HG03280 (cell line): ENCODE results near the gene ENOX2.

Source experiments
- ATAC-seq: cut with Tn5 transposase; IDR thresholded peaks from one replicate; pipeline ENCODE4 v1.9.1; 2021; ENCODE audit warnings: mild to moderate bottlenecking, moderate library complexity; ENCODE audit not compliant: unreplicated experiment

The ENOX2 gene

DNA sequence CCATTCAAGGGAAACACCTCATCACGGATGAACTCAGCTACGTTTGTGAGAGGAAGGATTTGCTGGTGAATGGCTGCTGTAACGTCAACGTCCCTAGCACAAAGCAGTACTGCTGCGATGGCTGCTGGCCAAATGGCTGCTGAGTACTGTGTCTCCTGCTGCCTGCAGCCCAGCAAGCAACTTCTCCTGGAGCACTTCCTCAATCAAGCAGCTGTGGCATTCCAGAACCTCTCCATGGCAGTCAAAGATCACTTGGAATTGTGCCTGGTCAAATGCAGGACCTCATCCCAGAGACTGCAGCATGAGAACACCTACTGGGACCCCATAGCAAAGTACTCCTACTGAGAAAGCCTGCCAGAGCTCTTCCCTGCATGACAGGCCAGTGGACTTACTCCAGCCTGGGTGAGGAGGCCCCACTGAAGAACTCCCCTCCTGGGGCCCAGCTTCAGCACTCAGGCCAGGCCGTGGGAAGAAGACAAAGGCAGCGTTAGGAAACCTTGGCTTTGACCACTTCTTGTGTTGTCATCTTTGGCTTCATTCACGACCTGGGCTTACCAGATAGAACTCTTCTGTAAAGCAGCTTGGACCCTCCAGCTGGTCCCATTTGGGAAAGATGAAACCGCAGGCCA lies 256.9 kb downstream of the ENOX2 start:
- no peak for ATAC-seq

DNA sequence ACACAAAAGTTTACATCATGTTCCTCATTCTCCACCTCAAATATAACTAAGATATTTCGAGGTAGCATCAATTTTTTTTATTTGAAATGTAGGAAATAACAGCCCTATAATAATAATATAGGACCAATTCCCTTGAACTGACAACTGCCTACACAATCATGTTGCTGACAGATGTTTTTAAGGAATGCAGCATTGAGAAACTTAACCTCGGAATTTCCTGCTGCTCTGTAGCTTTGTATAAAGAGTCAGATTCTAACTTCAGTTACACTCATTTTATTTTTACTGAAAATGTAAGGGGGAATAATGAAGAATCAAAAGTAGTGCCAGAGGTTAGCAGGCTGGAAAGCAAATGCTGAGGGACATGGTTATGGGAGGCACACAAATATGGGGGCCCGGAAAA lies 265.4 kb downstream of the ENOX2 start:
- ATAC-seq: no peak

DNA sequence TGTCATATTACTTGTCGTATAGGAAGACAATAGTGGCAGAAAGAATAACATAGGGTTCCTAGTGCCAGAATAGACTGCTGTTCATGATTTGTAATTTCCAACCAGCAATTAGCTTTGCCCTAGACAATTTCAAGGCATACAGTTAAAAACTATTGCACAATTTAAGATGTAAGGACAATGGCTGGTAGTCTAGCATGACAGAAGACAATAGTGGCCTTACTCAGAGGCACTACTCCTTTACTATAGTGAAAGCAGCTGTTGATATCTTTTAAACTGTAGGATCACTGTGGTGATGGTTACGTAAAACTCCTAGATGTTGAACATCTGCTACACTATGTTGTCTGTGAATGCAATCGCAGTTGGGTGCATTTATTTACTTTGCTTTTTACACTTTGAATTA lies 266.7 kb downstream of the ENOX2 start:
- ATAC-seq: no peak

DNA sequence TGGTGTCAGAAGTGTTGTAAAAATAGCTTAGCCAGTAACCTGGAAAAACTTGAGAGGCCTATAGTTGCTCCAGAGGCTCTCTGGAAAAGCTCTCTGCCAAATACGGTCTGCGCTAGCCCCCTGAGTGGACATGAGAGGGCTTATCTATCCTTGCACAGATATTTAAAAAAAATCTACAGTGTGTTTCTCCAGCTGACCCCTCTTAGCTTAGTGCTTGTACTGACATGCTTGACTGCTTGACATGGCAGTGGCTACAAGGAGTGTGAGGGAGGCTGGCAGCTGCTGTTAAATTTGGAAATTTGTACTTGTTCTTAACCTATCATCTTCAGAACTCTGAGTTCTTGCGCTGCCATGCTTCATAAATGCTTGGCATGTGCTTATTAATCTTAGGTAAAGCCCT lies 272.0 kb downstream of the ENOX2 start:
- ATAC-seq: no peak

DNA sequence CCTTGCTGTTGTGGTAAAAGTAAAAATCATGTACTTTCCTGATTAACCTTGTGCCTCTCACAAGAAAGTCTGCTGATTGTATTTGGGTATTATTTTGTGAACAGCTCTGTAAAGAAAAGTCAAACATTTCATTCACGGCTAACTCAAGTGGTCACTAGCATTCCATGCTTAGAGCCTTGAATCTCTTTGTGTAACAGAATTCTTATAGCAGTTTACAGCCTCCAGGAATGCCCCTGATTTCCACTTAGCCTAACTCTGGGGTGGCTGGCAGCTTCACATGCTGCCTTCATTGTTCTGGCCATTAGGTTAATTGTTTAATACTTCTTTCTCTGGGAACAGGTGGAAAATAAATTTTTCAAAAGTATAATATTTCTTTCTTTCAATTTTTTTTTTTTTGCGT lies 274.5 kb downstream of the ENOX2 start:
- no peak for ATAC-seq

DNA sequence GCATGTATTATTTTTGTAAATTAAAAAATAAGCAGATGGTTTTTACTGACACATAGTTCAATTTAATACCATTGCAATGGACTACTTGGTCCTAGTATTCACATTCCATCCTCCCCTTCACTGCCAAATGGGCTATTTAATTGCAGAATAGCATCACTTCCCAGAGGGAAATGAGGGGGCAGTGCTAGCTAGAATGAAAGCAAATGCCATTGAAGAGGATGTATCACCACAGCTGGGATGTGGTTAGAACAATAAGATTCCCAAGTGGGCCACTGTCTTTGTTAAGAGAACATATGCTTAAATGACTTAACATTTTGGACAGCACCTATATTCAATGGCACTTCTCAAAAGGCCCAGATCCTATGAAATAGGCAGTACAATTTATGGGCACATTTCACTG lies 276.5 kb downstream of the ENOX2 start:
- no peak for ATAC-seq

DNA sequence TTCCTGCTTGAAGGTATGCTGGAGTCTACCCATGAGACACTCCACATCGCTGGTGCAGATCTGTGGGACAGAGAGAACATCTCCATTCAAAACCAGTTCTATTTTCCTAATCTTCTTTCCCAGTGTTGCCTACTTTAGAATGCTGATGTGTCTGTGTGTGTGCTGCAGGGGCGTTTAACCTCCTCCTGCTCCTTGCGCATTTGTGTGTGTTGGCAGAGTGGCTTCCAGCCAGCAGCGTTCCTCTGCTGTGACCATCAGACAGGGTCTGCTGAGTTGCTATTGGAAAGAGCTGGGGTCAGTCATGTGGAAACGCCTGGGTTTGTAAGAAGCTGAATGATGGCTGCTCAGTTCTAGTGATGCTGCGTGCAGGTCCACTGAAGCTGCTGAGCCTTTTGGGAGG lies 277.6 kb downstream of the ENOX2 start:
- no peak for ATAC-seq

DNA sequence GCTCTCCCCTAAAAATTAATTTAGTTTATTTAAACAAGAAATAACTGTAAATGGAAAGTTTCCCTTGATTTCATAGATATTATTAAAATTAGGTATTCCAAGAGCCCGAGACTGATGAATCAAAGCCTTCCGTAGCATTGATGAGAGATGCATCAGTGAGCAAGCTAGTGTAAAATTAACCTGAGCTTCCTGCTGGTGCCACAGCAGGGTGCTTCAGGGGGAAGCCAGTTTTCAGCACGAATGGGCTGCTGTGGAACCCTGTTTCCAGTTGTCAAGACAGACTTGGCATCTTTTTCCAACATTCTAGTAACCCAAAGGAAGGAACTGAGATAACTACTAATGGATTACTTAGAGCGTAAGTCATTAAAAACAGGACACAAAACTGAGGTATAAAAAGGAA lies 279.5 kb downstream of the ENOX2 start:
- ATAC-seq: no peak

DNA sequence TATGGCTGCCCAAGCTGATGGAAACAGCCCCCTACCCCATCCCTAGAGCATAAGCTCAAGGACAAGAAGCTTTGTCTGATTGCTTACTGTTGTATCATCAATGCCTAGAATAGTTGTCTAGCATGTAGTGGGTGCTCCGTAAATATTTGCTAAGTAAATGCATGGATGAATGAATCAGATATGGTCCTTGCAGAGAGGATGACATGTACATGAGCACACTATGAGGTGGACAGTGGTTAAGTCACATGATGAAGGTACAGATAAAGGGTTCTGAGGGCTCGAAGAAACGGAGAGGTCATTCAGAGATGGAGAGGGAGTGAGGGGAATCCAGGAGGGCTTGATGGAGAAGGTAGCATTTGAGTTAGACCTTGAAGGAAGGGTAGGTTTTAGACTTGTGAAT lies 287.1 kb downstream of the ENOX2 start:
- ATAC-seq: no peak

DNA sequence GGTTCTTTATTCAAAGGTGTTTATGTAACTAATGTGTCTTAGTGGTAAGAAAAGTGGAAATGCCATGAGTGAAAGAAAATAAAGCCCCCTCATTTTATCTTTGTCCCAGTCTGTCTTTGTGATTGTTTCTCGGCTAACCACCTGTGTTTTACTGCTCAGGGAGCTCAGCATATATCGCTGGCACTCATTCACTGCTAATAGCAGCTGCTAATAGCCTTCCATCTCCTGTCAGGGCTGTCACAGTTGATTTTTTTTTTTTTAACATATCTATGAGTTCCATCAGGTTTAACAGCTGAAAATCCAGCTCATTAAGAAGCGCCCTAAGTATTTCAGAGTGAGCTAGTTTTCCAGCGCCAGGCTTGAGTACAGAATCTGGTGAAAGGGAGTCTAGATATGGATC lies 295.6 kb downstream of the ENOX2 start:
- no peak for ATAC-seq

DNA sequence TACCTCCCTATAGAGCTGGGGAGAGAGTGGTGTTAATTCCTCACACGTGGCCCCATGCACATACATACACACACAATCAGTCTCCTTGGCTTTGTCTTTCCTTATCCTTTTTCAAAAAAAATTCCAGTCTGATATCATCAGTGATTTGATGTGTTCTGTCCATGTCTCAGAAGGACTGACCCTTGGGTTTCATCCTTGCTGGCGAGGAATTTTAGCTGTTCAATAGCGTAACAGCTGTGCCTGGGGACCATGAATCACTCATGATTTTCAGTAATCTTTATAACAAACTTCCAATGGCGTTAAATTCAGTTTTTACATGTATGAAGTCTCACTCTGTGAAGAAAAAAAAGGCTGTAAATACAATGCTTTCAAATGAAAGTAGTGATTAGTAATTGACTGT lies 296.6 kb downstream of the ENOX2 start:
- no peak for ATAC-seq

DNA sequence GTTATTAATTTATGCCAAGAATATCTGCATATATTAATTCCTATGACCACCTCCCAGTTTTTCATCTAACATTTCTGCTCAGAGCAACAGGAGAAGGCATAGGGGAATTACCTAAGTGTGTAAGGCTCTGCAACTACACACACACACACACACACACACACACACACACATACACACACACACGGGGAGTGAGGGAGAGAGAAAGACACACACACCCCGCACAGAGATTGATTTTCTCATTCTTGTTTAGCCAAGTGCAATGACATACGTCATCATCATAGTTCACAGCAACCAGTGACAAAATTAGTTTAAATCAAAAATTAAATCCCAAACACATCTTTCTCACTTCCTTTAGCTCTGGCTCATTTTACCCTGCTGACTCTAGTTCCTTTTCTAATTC lies 298.1 kb downstream of the ENOX2 start:
- no peak for ATAC-seq

DNA sequence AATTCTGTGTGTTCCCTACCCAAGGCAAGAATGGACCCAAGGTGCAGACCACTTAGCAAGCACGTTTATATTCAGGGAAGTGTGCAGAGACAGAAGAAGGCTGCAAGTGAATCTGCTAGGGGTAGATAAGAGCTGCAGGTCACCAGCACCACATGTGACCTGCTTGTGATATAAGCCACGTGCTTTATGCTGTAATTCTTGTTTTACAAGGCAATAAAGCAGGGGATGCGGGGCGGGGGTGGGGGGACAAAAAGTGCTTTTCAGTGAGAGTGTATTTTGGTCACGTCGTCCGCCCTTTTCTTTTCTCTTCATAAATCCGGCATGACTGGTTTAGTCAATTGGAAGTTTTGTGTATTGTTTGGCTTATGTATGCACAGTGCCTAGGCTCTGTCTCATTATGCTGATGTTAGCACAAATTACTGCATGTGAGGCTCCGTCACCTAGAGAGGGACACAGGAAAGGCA lies 308.5 kb downstream of the ENOX2 start:
- no peak for ATAC-seq

DNA sequence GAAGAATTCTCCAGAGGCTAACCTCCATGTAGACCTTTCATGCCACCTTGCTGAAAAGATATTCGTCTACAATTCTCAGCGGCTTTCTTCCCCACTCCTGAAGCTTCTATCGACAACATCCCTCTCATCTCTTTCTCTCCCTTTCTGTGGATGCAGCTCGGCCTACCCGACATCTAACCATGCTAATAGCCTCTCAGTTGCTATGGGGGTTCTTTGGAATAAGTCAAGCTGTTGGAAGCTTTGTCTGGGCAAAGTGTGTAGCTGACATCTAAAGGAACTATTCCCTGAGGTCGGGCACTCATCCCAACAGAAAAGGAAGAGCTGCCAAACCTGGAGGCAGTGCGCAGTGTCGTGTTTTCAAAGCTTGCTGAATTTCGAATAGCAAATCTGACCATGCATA lies 309.1 kb downstream of the ENOX2 start:
- no peak for ATAC-seq

DNA sequence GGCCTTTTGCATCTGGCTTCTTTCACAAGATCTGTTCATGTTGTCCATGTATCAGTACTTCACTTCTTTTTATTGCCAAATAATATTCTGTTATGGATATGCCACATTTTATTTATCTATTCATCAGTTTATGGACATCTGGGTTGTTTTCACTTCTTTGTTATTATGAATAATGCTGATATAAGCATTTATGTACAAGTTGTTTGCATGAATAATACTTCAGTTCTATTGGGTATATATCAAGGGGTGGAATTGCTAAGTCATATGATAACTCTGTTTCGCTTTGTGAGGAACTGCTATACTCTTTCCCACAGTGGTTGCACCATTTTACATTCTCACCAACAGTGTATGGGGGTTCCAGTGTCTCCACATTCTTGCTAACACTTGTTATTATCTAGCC lies 310.8 kb downstream of the ENOX2 start:
- ATAC-seq: no peak

DNA sequence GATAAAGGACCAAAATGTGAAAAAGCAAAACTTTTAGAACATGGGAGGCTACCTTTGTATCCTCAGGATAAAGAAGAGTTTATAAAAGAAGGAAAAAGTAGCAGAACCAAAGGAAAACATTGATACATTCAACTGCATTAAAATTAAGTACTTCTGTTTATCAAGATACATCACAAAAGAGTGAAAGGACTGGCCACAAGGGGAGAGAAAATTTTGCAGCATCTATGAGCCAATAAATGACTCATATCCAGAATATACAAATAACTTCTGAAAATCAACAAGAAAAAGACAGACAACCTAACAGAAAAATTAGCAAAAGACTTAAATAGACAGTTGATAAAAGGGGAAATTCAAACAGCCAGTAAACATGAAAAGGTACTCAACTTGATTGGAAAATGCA lies 324.1 kb downstream of the ENOX2 start:
- ATAC-seq: no peak

DNA sequence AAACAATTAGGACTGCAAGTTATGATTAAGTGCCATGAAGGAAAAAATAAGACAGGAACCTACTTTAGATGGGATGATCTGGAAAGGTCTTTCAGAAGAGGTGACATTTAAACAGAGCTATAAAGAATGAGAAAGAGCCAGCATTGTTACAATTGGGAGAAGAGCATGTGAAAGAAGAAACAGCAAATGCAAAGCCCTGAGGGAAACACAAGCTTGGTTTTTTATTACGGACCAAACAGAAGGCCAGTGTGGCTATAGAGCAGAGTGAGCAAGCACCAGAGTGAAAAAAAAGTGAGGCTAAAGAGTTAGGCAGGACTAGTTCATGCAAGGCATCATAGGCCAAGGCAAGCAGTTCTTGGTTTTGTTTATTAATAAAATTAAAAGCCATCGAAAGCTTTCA lies 325.6 kb downstream of the ENOX2 start:
- ATAC-seq: no peak

DNA sequence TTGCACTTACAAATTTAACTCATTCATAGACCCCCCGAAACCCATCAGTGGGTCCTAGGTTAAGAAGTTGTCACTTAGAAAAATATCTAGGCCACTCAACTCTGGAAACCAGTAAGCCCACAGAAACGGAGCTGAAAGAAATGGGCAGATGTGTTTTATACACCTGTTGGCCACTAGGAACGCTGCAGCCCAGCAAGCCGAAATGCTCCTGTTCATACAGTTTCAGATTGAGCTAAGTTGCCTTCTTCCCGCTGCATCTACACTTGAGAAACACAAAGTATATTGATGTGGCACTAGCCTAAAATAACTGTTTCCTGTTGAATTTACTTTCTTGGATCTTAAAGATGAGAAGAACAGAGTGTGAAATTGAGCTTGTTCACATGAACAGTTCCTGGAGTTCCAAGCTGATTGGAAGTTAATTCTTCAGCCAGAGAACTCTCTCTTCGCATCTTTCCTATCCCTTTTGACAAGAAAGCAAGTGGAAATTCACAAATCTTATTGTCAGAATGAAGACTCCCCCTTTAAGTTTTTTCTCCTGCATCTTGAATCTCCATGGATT lies 327.1 kb downstream of the ENOX2 start:
- peak; percentile 66 for ATAC-seq
